Stimulated activated CD4-positive, alpha-beta T cell treated with anti-CD3 and anti-CD28 coated beads, Interleukin-12 subunit alpha, Interleukin-12 subunit beta, amount 100 ng/mL, for 24 hours (primary cell): ENCODE results near the gene KIF3B.
"Not testable (repeated sequence)": the region's sequence is repeated elsewhere in the genome, so short reads cannot be mapped to it uniquely, and the experiment has no call there.

Experiments
- DNase-seq, 2 experiments: peaks; one replicate each; pipeline ENCODE4 v3.0.0-alpha.2; 2020; ENCODE audit warnings: low read depth in 2 of 2

Gene KIF3B

GRCh38 chr20:32296412-32296811, 19.0 kb downstream of the KIF3B start:
- DNase-seq, result no peak

- DNase-seq, result no peak
Observed at GRCh38 chr20:32296819-32297420, 19.5 kb downstream of the KIF3B start.

- no peak for DNase-seq
Observed at GRCh38 chr20:32297439-32297838, 20.0 kb downstream of the KIF3B start.

- DNase-seq, result no peak
Observed at GRCh38 chr20:32300647-32301046, 23.2 kb downstream of the KIF3B start.

- no peak for DNase-seq
Observed at GRCh38 chr20:32301719-32302506, 24.5 kb downstream of the KIF3B start.

GRCh38 chr20:32302507-32302872, 25.0 kb downstream of the KIF3B start:
- no peak for DNase-seq

DNA sequence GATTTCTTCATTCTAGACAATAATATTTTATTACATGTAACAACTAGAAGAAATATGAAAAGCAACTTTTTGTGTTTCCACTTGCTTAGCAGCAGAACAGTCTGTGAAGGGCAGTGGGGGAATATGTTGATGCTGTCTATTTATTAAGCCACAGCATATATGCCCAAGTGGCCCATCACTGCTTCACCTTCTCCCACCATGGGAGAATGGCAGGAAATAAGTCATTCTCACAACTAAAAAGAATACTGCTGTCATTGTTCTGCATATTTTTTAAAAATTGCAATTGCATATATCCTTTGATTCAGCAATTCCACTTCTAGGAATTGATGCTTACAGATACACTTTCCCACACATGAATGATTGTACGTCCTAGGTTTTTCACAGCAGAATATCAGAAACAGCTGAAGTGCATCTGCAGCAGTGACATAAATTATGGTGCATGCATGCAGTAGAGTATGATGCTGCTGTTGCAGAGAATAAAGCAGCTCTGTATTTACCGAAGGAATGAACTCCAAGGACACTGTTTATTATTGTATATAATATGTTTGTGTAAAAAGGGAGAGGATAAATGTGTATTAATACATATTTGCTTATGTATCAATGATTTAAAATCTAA, 26.8 kb downstream of the KIF3B start:
- no peak for DNase-seq

DNA sequence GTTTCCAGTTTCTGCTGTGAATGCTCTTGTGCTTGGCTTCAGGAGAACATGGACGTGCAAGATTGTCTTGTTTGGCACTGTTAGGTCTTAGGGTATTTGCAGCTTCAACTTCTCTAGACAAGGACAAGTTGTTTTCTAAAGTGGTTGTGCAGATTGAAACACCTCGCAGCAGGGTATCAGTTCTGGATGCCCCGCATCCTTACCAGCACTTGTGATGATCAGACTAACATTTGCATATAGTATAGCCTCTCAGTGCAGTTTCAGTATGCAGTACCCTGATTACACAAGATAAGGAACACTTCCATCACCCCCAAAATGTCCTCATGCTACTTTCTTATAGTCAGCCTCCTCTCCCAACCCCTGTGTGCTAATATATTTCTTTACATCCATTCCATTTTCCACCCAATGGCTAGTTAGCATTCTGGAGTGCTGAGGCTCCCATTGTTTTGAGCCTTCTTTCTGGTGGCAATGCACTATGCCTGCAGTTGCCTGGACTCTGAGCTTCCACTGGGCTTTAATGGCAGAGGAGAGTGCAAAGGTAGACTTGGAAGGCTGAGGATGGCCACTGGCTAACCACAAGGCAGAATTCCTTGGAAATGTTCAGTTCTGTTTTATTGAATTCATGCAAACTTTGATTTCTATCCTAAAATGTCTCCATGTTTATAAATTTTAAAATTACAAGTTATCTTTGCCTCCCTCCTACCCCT, 35.4 kb downstream of the KIF3B start:
- DNase-seq, result no peak

DNA sequence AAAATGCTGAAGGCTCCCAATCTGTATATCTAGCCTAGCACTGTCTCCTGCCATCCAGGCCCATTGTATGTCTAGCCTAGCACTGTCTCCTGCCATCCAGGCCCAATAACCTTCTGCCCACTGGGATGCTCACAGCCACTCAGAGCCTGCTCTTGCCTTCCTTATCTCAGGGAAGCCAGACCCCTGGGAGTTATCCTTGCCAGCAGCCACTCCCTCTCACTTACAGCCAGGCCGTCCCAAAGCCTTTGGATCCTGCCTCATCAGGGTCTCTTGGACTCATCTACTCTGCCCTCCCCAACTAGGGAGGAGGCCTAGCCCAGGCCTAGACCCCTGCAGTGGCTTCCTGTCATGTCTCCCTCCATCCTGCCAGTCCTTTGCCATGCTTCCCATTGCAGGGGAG, 37.3 kb downstream of the KIF3B start:
- DNase-seq, result no peak

DNA sequence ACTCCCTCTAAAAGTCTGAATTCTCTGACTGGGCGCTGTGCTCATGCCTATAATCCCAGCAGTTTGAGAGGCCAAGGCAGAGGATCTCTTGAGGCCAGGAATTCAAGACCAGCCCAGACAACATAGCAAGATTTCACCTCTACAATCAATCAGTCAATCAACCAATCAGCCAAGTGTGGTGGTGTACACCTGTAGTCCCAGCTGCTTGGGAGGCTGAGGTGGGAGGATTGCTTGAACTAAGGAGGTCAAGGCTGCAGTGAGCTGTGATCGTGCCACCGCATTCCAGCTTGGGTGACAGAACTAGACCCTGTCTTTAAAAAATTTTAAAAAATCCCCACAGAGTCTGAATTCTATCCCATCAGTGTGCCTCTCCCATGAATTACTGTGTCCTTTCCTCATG, 37.9 kb downstream of the KIF3B start:
- no peak for DNase-seq

- no peak for DNase-seq
Observed at GRCh38 chr20:32315891-32316290, 38.4 kb downstream of the KIF3B start.

- DNase-seq, result no peak
Observed at GRCh38 chr20:32316667-32317066, 39.2 kb downstream of the KIF3B start.

GRCh38 chr20:32319100-32319499, 41.6 kb downstream of the KIF3B start:
- DNase-seq, result no peak

- no peak for DNase-seq
Observed at GRCh38 chr20:32320305-32320704, 42.9 kb downstream of the KIF3B start.

DNA sequence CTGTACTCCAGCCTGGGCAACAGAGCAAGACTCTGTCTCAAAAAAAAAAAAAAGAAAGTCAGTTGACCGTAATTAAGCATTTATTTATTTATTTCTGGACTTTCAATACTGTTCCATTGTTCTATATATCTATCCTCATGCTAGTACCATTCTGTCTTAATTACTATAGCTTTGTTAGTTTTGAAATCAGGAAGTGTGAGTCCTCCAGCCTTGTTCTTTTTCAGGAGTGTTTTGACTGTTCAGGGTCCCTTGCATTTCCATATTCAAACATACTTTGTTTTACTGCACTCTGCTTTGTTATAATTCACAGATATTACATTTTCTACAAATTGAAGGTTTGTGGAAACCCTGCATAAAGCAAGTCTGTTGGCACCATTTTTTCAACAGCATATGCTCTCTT, 43.9 kb downstream of the KIF3B start:
- DNase-seq, result no peak

GRCh38 chr20:32322260-32322659, 44.8 kb downstream of the KIF3B start:
- not testable (repeated sequence) for DNase-seq

GRCh38 chr20:32323761-32324160, 46.3 kb downstream of the KIF3B start:
- not testable (repeated sequence) for DNase-seq

- no peak for DNase-seq
Observed at GRCh38 chr20:32325706-32326503, 48.5 kb downstream of the KIF3B start.

- no peak for DNase-seq
Observed at GRCh38 chr20:32326504-32326845, 49.0 kb downstream of the KIF3B start.

DNA sequence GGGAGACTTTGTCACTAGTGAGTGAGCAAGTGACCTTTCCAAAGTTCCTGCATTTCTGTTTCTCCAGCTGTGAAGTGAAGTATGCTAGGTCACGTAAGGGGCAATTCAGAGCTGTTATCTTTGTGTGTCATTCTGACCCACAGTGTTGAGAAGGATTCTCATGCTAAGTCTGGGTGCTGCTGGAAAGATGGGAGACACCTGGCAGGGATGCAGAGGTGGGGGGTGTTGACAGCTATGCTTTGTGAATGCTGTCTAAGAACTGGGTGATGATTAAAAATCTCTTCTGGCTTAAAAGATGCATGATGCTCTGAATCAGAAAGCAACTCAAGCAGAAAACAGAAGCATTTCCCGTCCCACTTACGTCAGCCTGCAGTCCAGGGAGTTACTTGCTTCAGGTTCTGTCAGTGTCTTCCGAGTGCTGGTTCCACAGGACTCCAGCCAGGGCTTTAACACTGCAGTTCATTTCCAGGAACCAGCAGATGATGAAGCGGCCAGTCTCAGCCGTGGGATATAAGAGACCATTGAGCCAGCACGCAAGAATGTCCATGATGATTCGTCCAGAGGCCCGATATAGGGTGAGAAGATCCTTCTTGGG, 49.7 kb downstream of the KIF3B start:
- no peak for DNase-seq

- no peak for DNase-seq
Observed at GRCh38 chr20:32329817-32330554, 52.5 kb downstream of the KIF3B start.
